NCI-H460 (cell line): Measurements from ENCODE around the gene KCNJ12. TPM values are rescaled to one million over a fixed set of nuclear protein-coding genes. Genes with fewer than 3 reads are reported as not detected.
"Not testable (repeated sequence)": the region's sequence is repeated elsewhere in the genome, so short reads cannot be mapped to it uniquely, and the experiment has no call there.

ENCODE experiments used
- DNase-seq: peaks from one replicate; pipeline ENCODE4 v3.0.0-alpha.2; 2016; ENCODE audit warnings: low read depth; ENCODE audit errors: extremely low read depth
- polyA plus RNA-seq: library from polyadenylated mRNA; depleted of rRNA; stranded (reverse); fragments of >200 nt; gene quantifications from 2 replicates; pipeline ENCODE4 v1.2.3, GENCODE V29; 2014; cell fraction: nucleus; rRNA removed
- total RNA-seq: library from RNA; depleted of rRNA; stranded (reverse); fragments of >200 nt; shearing (Covaris generic); gene quantifications from 2 replicates; pipeline ENCODE4 v1.2.3, GENCODE V29; 2014; rRNA removed

Gene KCNJ12
- total RNA-seq: 3.2 and 4.3 TPM in 2 replicates
- 3.8 and 5.8 TPM in 2 replicates for polyA plus RNA-seq

GRCh38 chr17:21376081-21376758 is at the start of gene KCNJ12:
KCNJ12 (plus strand) TSS chr17:21376357; CDS start chr17:21415343, 38,986 bp downstream.
- no peak for DNase-seq

GRCh38 chr17:21327921-21328320 is 48.2 kb upstream of the KCNJ12 start:
- DNase-seq: not testable (repeated sequence)

GRCh38 chr17:21328778-21329177 is 47.4 kb upstream of the KCNJ12 start:
- not testable (repeated sequence) for DNase-seq

- no peak for DNase-seq
These were observed 45.6 kb upstream of the KCNJ12 start for GRCh38 chr17:21330436-21331160.

GRCh38 chr17:21336541-21337294 is 39.4 kb upstream of the KCNJ12 start:
- not testable (repeated sequence) for DNase-seq

- not testable (repeated sequence) for DNase-seq
These were observed 38.1 kb upstream of the KCNJ12 start for GRCh38 chr17:21337981-21338625.

- DNase-seq: no peak
These were observed 37.1 kb upstream of the KCNJ12 start for GRCh38 chr17:21339011-21339410.

- not testable (repeated sequence) for DNase-seq
These were observed 36.6 kb upstream of the KCNJ12 start for GRCh38 chr17:21339571-21339970.

GRCh38 chr17:21340407-21340806 is 35.8 kb upstream of the KCNJ12 start:
- not testable (repeated sequence) for DNase-seq

DNA sequence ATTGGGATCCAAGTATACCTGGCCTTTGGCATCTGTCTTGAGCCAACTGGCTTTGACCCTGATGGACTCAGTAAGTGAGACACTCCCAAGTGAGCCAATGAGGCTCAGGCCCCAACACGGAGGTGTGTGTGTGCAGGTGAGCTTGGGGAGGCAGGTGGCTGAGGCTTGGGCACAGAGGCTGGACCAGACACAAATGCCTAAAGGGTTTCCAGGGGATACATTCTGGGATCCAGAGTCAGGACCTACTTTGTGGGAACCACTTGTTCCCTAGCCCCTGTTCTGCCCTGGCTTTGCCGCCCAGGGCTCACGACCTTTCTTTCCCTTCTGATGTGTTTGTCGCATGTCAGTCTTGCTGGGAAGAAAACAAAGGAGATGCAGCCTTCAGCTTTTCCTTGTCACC is 34.9 kb upstream of the KCNJ12 start:
- not testable (repeated sequence) for DNase-seq

GRCh38 chr17:21341925-21342540 is 34.1 kb upstream of the KCNJ12 start:
- DNase-seq: not testable (repeated sequence)

DNA sequence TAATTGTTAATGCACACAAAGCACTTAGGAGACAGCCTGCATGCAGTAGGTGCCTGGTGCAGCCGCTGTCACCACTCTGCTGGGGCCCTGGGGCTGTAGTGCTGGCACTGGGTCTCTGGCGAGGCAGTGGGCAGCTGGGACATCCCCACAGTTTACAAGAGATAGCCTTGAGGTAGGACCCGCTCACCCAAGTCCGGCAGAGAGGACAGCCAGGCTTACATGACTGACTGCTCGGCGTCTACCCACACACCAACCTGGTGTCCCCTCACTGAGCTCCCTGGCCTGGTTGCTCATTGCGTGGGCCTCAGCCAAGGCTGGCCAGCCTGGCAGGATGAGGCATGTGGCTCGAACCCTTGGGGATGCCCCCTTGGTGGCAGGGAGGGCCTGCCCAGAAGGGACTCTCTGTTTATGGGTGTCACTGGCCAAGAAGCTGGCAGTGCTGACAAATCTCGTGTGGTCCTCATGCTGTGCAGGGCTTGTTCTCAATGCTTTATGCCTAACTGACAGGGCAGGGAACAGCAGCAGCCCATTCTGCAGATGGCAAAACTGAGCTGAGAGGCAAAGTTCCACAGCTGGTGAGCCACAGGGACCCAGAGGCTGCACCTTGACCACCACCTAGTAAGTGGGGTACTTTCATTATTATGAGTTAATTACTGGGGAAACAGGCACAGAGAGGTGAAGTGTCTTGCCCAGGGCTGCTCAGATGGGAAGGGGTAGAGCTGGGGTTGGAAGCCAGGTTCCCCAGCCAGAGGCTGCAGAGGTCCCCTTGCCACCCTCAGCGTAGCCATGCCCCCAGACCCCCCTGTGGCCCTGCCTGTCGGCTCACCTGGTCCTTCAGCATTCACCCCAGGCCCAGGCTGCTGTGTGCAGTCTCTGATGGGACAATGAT is 32.9 kb upstream of the KCNJ12 start:
- not testable (repeated sequence) for DNase-seq

DNA sequence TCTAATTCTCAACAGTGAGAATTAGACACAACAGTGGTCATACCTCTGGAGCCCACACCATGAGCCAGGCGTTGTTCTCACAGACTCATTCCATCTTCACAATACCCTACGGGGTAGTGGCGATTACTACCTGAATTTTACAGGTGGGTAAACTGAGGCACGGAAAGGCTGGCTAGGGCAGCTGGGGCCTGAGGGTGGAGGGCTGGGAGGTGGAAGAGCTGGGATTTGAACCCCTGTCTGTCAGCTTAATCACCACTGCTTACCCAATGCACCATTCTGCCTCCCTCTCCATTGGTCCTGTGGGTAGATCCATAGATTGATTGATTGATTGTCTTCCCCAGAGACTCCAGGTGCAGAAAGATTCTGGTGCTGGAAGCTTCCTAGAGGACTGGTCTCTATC is 31.4 kb upstream of the KCNJ12 start:
- DNase-seq: not testable (repeated sequence)

DNA sequence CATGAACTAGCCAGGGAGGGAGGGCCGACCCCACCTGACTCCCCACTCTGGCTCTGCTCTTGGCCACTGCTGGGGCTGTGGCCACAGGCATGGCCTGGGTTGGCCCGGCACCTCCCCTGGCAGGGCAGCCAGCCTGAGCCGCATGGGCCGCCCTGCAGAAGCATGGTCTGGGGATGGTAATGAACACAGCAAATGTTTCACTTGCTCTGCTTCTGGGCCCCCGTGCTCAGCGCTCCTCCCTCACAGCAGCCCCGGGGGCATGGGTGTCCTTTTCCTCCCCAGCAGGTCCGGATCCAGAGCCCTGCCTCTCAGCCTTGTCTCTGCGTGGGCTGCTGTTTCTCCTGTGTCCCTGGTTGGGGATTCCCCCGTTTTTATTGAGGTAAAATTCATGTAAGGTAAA is 30.9 kb upstream of the KCNJ12 start:
- no peak for DNase-seq

- DNase-seq: not testable (repeated sequence)
These were observed 30.1 kb upstream of the KCNJ12 start for GRCh38 chr17:21346107-21346506.

- not testable (repeated sequence) for DNase-seq
These were observed 29.4 kb upstream of the KCNJ12 start for GRCh38 chr17:21346651-21347250.

GRCh38 chr17:21347660-21348059 is 28.5 kb upstream of the KCNJ12 start:
- not testable (repeated sequence) for DNase-seq

- DNase-seq: not testable (repeated sequence)
These were observed 27.9 kb upstream of the KCNJ12 start for GRCh38 chr17:21348081-21348925.
